Measurements from ENCODE around the gene SRPK1. TPM values are rescaled to one million over a fixed set of nuclear protein-coding genes. Genes with fewer than 3 reads are reported as not detected.

Gene SRPK1
- total and polyA plus RNA-seq, 2 of the 13 experiments (the other 11 are each of a cell fraction or from before 2014, with no cell fraction given) = 56.4 to 142 TPM

- TF ChIP-seq SOX6 (IDR thresholded peaks at IDR 0.05) = no peak
- TF ChIP-seq SOX6 (CRISPR knock-in tag; IDR thresholded peaks at IDR 0.05) = peak; percentile 61
- TF ChIP-seq ZSCAN9 (CRISPR knock-in tag; IDR thresholded peaks at IDR 0.05; ENCODE audit: borderline replicate concordance) = peak; percentile 62
- no peak for TF ChIP-seq MAFG (CRISPR knock-in tag; IDR thresholded peaks at IDR 0.05)
- no peak for TF ChIP-seq ZKSCAN1 (IDR thresholded peaks at IDR 0.05; ENCODE audit: low read length)
- peak; percentile 90 for TF ChIP-seq ZNF564 (CRISPR knock-in tag; IDR thresholded peaks at IDR 0.05)
- TF ChIP-seq KIAA2018 (CRISPR knock-in tag; IDR thresholded peaks at IDR 0.05; ENCODE audit: borderline replicate concordance) = no peak
- TF ChIP-seq ZNF318 (CRISPR knock-in tag; IDR thresholded peaks at IDR 0.05) = peak; percentile 74; the same call in 1 of the 2 replicates
- no peak for TF ChIP-seq SRSF9 (IDR thresholded peaks at IDR 0.05; ENCODE audit: borderline replicate concordance, insufficient read depth, low read depth, low read length, poor library complexity, severe bottlenecking)
- peak; percentile 71 for TF ChIP-seq ASH2L (IDR thresholded peaks at IDR 0.05; ENCODE audit: insufficient read length, low read depth, low read length)
- TF ChIP-seq TBX3 (IDR thresholded peaks at IDR 0.05; ENCODE audit: borderline replicate concordance) = no peak
- TF ChIP-seq ZNF207 (IDR thresholded peaks at IDR 0.05; ENCODE audit: borderline replicate concordance) = no peak
Observed at GRCh38 chr6:35920793-35921732, at the start of gene SRPK1 (continued).

Data from HepG2 (cell line).